ENCODE measurements around the gene LRRC3B.

LRRC3B gene

DNA sequence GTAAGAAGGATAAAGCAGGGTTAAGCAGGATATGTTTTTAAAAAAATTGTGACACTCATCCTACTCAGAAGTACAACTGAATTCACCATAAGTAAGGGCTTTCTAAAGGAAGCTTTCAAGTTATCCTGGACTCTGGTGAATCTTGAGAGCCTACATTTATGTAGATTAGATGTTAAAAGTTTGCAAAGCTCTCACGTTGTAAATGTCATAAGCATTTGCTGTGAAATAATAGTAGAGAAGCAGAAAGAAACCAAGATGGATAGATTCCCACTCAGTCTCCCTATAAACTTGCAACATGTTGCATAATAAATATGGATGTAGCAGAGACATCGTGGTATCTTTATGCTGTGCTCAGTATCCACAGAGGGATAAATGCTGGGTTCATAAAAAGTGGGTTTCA is 77.0 kb downstream of the LRRC3B start:
- Histone ChIP-seq H3K9me3 (ENCODE audit: insufficient read depth, low read depth, low read length) (no peaks in the 10 kb centered on the region), H3F3A (ENCODE audit: low read depth) (no peaks in the 10 kb centered on the region), H3K4me1 (ENCODE audit: insufficient read depth, low read length, poor library complexity, severe bottlenecking) (no peaks in the 10 kb centered on the region), H3K4me3 (ENCODE audit: low read length, poor library complexity, severe bottlenecking) (no peak overlapping the region), H4K20me1 (ENCODE audit: insufficient read depth, low read length, poor library complexity, severe bottlenecking) (no peaks in the 10 kb centered on the region), H3K36me3 (ENCODE audit: insufficient read depth, low read length) (no peaks in the 10 kb centered on the region), H3K27me3 (ENCODE audit: insufficient read depth, low read length, poor library complexity, severe bottlenecking) (no peaks in the 10 kb centered on the region), H3K9me2 (replicated peaks; ENCODE audit: low read depth, low read length) (no peaks in the 10 kb centered on the region), H3K9ac (ENCODE audit: low read depth, low read length, poor library complexity, severe bottlenecking) (no peak overlapping the region), H3K79me2 (ENCODE audit: insufficient read depth, low read length) (no peaks in the 10 kb centered on the region), H3K4me2 (ENCODE audit: low read depth, low read length, poor library complexity, severe bottlenecking) (no peak overlapping the region), H2AFZ (ENCODE audit: low read length) (no peak overlapping the region)
- TF ChIP-seq, protein P1, sequence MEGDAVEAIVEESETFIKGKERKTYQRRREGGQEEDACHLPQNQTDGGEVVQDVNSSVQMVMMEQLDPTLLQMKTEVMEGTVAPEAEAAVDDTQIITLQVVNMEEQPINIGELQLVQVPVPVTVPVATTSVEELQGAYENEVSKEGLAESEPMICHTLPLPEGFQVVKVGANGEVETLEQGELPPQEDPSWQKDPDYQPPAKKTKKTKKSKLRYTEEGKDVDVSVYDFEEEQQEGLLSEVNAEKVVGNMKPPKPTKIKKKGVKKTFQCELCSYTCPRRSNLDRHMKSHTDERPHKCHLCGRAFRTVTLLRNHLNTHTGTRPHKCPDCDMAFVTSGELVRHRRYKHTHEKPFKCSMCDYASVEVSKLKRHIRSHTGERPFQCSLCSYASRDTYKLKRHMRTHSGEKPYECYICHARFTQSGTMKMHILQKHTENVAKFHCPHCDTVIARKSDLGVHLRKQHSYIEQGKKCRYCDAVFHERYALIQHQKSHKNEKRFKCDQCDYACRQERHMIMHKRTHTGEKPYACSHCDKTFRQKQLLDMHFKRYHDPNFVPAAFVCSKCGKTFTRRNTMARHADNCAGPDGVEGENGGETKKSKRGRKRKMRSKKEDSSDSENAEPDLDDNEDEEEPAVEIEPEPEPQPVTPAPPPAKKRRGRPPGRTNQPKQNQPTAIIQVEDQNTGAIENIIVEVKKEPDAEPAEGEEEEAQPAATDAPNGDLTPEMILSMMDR (conservative IDR thresholded peaks at IDR 0.05; ENCODE audit: low read length), result no peak
- TF ChIP-seq EZH2phosphoT487 (IDR thresholded peaks at IDR 0.05; ENCODE audit: borderline replicate concordance), result no peak

DNA sequence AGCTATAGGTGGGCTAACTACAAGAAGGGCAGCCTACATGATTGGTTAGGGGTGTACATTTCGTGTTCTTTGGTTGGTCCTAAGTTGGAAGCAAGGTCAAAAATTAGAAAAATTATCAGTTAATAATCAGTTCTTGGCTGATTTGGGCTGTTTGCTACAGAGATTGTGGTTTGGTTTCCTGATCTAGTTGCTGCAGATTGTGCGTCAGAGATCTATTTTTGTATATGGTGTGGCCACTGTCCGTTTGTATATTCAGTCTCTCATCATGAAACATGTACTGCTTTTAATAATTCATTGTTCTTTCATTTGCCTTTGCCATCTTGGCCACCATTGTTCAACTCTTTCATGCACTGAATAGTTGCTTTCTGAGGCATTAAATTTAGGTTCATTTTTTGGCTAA is 80.9 kb downstream of the LRRC3B start:
- no peaks in the 10 kb centered on the region for H3K9me2 ChIP-seq (replicated peaks; ENCODE audit: low read depth, low read length)
- no peak overlapping the region for H3K4me2 ChIP-seq (ENCODE audit: low read depth, low read length, poor library complexity, severe bottlenecking)
- H3K4me3 ChIP-seq (ENCODE audit: low read length, poor library complexity, severe bottlenecking), result no peak overlapping the region
- no peak overlapping the region for H2AFZ ChIP-seq (ENCODE audit: low read length)
- H3K79me2 ChIP-seq (ENCODE audit: insufficient read depth, low read length), result no peaks in the 10 kb centered on the region
- H3K27me3 ChIP-seq (ENCODE audit: insufficient read depth, low read length, poor library complexity, severe bottlenecking), result no peaks in the 10 kb centered on the region
- H4K20me1 ChIP-seq (ENCODE audit: insufficient read depth, low read length, poor library complexity, severe bottlenecking), result no peaks in the 10 kb centered on the region
- TF ChIP-seq, protein P1 (conservative IDR thresholded peaks at IDR 0.05; ENCODE audit: low read length), result no peak
- no peak for TF ChIP-seq EZH2phosphoT487 (IDR thresholded peaks at IDR 0.05; ENCODE audit: borderline replicate concordance)
- H3K9me3 ChIP-seq (ENCODE audit: insufficient read depth, low read depth, low read length), result no peaks in the 10 kb centered on the region
- no peaks in the 10 kb centered on the region for H3K36me3 ChIP-seq (ENCODE audit: insufficient read depth, low read length)
- no peaks in the 10 kb centered on the region for H3F3A ChIP-seq (ENCODE audit: low read depth)
- H3K9ac ChIP-seq (ENCODE audit: low read depth, low read length, poor library complexity, severe bottlenecking), result no peak overlapping the region
- H3K4me1 ChIP-seq (ENCODE audit: insufficient read depth, low read length, poor library complexity, severe bottlenecking), result no peaks in the 10 kb centered on the region

DNA sequence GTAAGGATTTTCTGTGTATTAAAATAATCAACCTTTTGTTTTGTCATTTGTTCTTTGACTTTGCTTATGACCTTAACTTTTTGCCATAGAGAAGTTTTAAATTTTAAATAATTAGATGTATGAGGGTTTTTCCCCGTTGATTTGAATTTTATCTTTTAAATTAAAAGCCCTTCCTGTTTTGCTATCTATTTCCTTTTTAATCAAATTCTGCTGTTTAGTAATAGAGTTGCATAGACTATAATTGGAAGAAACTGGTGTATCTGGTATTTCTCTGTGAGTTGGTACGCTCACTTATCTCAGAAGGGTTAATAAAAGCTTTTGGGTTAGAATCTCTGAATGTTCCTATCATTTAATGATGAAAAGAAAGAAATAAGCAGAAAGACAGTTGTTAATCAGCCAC is 82.2 kb downstream of the LRRC3B start:
- H3F3A ChIP-seq (ENCODE audit: low read depth), result no peaks in the 10 kb centered on the region
- no peaks in the 10 kb centered on the region for H3K27me3 ChIP-seq (ENCODE audit: insufficient read depth, low read length, poor library complexity, severe bottlenecking)
- no peak overlapping the region for H2AFZ ChIP-seq (ENCODE audit: low read length)
- H3K4me2 ChIP-seq (ENCODE audit: low read depth, low read length, poor library complexity, severe bottlenecking), result no peak overlapping the region
- H3K9me3 ChIP-seq (ENCODE audit: insufficient read depth, low read depth, low read length), result no peaks in the 10 kb centered on the region
- H3K9ac ChIP-seq (ENCODE audit: low read depth, low read length, poor library complexity, severe bottlenecking), result no peak overlapping the region
- H3K36me3 ChIP-seq (ENCODE audit: insufficient read depth, low read length), result no peaks in the 10 kb centered on the region
- no peak overlapping the region for H3K4me3 ChIP-seq (ENCODE audit: low read length, poor library complexity, severe bottlenecking)
- no peaks in the 10 kb centered on the region for H3K9me2 ChIP-seq (replicated peaks; ENCODE audit: low read depth, low read length)
- H3K4me1 ChIP-seq (ENCODE audit: insufficient read depth, low read length, poor library complexity, severe bottlenecking), result no peaks in the 10 kb centered on the region
- TF ChIP-seq, protein P1 (conservative IDR thresholded peaks at IDR 0.05; ENCODE audit: low read length), result no peak
- no peak for TF ChIP-seq EZH2phosphoT487 (IDR thresholded peaks at IDR 0.05; ENCODE audit: borderline replicate concordance)
- no peaks in the 10 kb centered on the region for H4K20me1 ChIP-seq (ENCODE audit: insufficient read depth, low read length, poor library complexity, severe bottlenecking)
- H3K79me2 ChIP-seq (ENCODE audit: insufficient read depth, low read length), result no peaks in the 10 kb centered on the region
